ENCODE measurements around the gene ARF1. TPM values are rescaled to one million over a fixed set of nuclear protein-coding genes. Genes with fewer than 3 reads are reported as not detected.

ARF1 gene
- total and polyA plus RNA-seq, 2 of the 8 experiments (the other 6 are each of a cell fraction or from before 2014, with no cell fraction given) = 265 to 471 TPM

DNA sequence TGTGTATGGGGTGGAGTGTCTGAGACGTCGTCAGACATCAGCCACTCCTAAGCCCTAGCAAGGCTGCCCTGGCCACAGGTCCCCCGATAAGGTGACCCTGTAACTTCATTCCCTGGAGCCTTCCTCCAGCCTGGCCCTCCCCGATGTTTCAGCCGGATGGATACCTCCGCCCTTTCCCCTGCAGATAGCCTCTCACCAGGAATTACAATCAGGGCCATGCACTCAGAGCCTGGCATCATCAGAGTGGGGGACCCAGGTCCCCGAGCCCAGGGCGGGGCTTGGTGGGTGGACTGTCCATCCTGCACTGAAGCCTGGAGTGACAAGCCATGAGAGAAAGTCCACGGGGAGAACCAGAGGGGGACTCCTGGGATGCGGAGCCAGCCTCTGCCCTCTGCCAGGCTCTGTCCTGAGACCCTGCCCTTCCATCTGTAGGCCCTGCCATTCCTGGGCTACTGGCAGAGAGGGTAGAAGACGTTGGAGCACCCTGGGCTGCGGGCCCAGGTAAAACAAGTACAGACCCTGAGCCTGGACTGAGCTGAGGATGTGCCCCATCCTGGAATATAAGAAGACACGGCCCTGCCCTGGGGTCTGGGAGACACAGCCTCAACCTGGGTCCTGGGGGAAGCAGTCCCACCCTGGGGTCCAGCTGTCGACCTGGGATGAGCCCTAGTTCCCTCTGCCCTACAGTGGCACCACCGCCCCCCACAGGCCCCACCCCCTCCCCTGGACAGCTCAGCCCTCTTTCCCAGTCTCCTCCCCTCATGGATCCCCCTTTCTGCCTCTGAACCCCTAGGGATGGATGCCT is 16.8 kb upstream of the ARF1 start:
- FAIRE-seq (no peak), DNase-seq (ENCODE audit: low read depth in 1 of 2, low spot score in 2 of 2) (peak in 1 of 2 experiments; percentile 40)
- Histone ChIP-seq H4K8ac (ENCODE audit: extremely low read depth, insufficient read depth, low read length) (no peak overlapping the region), H2BK20ac (ENCODE audit: low read length) (no peak overlapping the region), H2AFZ (ENCODE audit: low read length) (no peak overlapping the region), H2BK5ac (ENCODE audit: low read depth, low read length) (no peak overlapping the region), H3K4me1 (replicated peaks in 1 of 4; ENCODE audit: control insufficient read depth in 3 of 4, insufficient read depth in 4 of 4, low read length in 3 of 4) (peaks cover 0 to 7% (median 0%) of the 10 kb centered on the region in 4 experiments; a peak in 1 of 7 replicates), H3K27ac (ENCODE audit: low read depth, low read length) (no peak overlapping the region), H2AK5ac (ENCODE audit: low read depth, low read length) (no peak overlapping the region), H3K23me2 (ENCODE audit: low read depth, low read length) (peaks cover 13% of the 10 kb centered on the region; the same call in 1 of the 2 replicates), H4K5ac (ENCODE audit: insufficient read length, low read depth, low read length) (no peak overlapping the region), H3K9me3 (ENCODE audit: insufficient read depth in 2 of 2, low read depth in 1 of 2, low read length in 1 of 2) (no peaks in the 10 kb centered on the region), H3K56ac (replicated peaks; ENCODE audit: insufficient read length, low read depth, low read length) (no peak overlapping the region), H3K79me1 (ENCODE audit: low read depth, low read length) (no peaks in the 10 kb centered on the region), H3K79me2 (ENCODE audit: control insufficient read depth in 1 of 2, insufficient read depth in 2 of 2, low read length in 2 of 2) (no peaks in the 10 kb centered on the region), H3K36me3 (ENCODE audit: control insufficient read depth in 2 of 4, insufficient read depth in 4 of 4, low read length in 3 of 4) (no peaks in the 10 kb centered on the region), H3K14ac (ENCODE audit: insufficient read length) (no peak overlapping the region), H3K4me3 (ENCODE audit: extremely low read depth in 1 of 4, insufficient read depth in 2 of 4, low read depth in 3 of 4, low read length in 4 of 4) (no peak overlapping the region), H3K4ac (replicated peaks; ENCODE audit: insufficient read length, low read depth, low read length) (no peak overlapping the region), H4K91ac (replicated peaks; ENCODE audit: insufficient read length, low read length) (no peak overlapping the region), H3K4me2 (ENCODE audit: insufficient read depth in 1 of 2, low read depth in 2 of 2, low read length in 2 of 2) (no peak overlapping the region), H2BK12ac (ENCODE audit: low read depth, low read length) (no peak overlapping the region), H3K9ac (replicated peaks in 1 of 4; ENCODE audit: extremely low read depth in 1 of 4, low read depth in 3 of 4, low read length in 3 of 4) (no peak overlapping the region), H4K20me1 (replicated peaks in 1 of 2; ENCODE audit: control insufficient read depth in 1 of 2, insufficient read depth in 2 of 2, low read length in 2 of 2) (peaks cover under 1 to 3% of the 10 kb centered on the region in 2 experiments), H2BK120ac (replicated peaks; ENCODE audit: low read depth, low read length) (no peak overlapping the region), H3K27me3 (replicated peaks in 1 of 4; ENCODE audit: control insufficient read depth in 3 of 4, extremely low read depth in 1 of 4, insufficient read depth in 3 of 4, low read length in 3 of 4) (peaks cover 22 to 86% (median 78%) of the 10 kb centered on the region in 4 experiments), H3K23ac (ENCODE audit: insufficient read length) (no peak overlapping the region), H3K18ac (ENCODE audit: extremely low read depth, low read length) (no peak overlapping the region), H2BK15ac (ENCODE audit: low read length) (no peak overlapping the region)
- TF ChIP-seq JUN (IDR thresholded peaks at IDR 0.05; ENCODE audit: low read depth, low read length) (no peak), ATF2 (IDR thresholded peaks at IDR 0.05; ENCODE audit: low read length) (no peak)
- WGBS, 2 experiments (ENCODE audit: extremely low coverage in 1 of 2, insufficient coverage in 1 of 2, insufficient read length in 1 of 2, insufficient replicate concordance in 2 of 2, low coverage in 1 of 2, low lambda C conversion rate in 2 of 2, missing lambda C conversion rate in 1 of 2) = 89% methylated on average over 13 of the region's 15 CpGs; no CpG with 5 or more reads in 1 of the 2 experiments
- ChIA-PET POLR2A (ENCODE audit: partially characterized antibody) (interaction anchor here (0.6 to 1.4 kb wide), 2 partner anchors 16 to 78 kb away, joined by 3 to 4 read pairs; partner anchors contain the start of gene ARF1), CTCF (ENCODE audit: partially characterized antibody) (interaction anchor here (0.7 to 14.1 kb wide), 3 partner anchors 8 to 64 kb away, joined by 5 to 197 read pairs (median 7); partner anchors contain the start of gene WNT3A)
